GM10847 (cell line): ENCODE data around the gene SOX30.

Source experiments
- POLR2A ChIP-seq: IDR thresholded peaks from 2 replicates; pipeline ENCODE4 v1.6.1; 2011; ENCODE audit not compliant: insufficient read length; ENCODE audit errors: extremely low read depth

Gene SOX30

GRCh38 chr5:157665467-157666070 lies 13.3 kb upstream of the SOX30 start:
- TF ChIP-seq POLR2A: no peak

- no peak for TF ChIP-seq POLR2A
These were observed 7.8 kb upstream of the SOX30 start for GRCh38 chr5:157659868-157660660.

GRCh38 chr5:157658893-157659292 lies 6.7 kb upstream of the SOX30 start:
- TF ChIP-seq POLR2A: no peak

- TF ChIP-seq POLR2A: no peak
These were observed 5.3 kb upstream of the SOX30 start for GRCh38 chr5:157657516-157657915.

- no peak for TF ChIP-seq POLR2A
These were observed 438 bp downstream of the SOX30 start for GRCh38 chr5:157651623-157652376.

- TF ChIP-seq POLR2A: no peak
These were observed 1.1 kb downstream of the SOX30 start for GRCh38 chr5:157650991-157651611.

GRCh38 chr5:157649101-157649500 lies 3.1 kb downstream of the SOX30 start:
- TF ChIP-seq POLR2A: no peak

GRCh38 chr5:157648275-157648990 lies 3.8 kb downstream of the SOX30 start:
- TF ChIP-seq POLR2A: no peak

- no peak for TF ChIP-seq POLR2A
These were observed 11.7 kb downstream of the SOX30 start for GRCh38 chr5:157640406-157641066.

- TF ChIP-seq POLR2A: no peak
These were observed 21.9 kb downstream of the SOX30 start for GRCh38 chr5:157630341-157630740.

- no peak for TF ChIP-seq POLR2A
These were observed 25.4 kb downstream of the SOX30 start for GRCh38 chr5:157626831-157627230.

GRCh38 chr5:157624144-157624543 lies 28.1 kb downstream of the SOX30 start:
- TF ChIP-seq POLR2A: no peak

GRCh38 chr5:157620776-157621175 lies 31.5 kb downstream of the SOX30 start:
- no peak for TF ChIP-seq POLR2A

GRCh38 chr5:157618191-157618765 lies 34.0 kb downstream of the SOX30 start:
- no peak for TF ChIP-seq POLR2A

GRCh38 chr5:157616785-157617184 lies 35.5 kb downstream of the SOX30 start:
- TF ChIP-seq POLR2A: no peak
